Left lung (tissue), 10 donors: ENCODE measurements around the gene DMRTB1. TPM values are rescaled to one million over a fixed set of nuclear protein-coding genes. Genes with fewer than 3 reads are reported as not detected.
"Not testable (repeated sequence)": the region's sequence is repeated elsewhere in the genome, so short reads cannot be mapped to it uniquely, and the experiment has no call there.

Source experiments
- ATAC-seq: fragments of 200-7000 bp; cut with Tn5 transposase; one replicate; pipeline ENCODE4 v1.9.1; 2020; ENCODE audit warnings: moderate library complexity
- DNase-seq, 4 donors: peaks; one replicate each; pipeline ENCODE4 v3.0.0-alpha.2; 2013 to 2020
- H3K27ac ChIP-seq, 2 donors: fragments of 200-600 bp; sonication (generic) in 1 of 2; one replicate each; pipeline versions ENCODE4 v1.5.0 to v1.8.0; 2020 to 2021
- H3K27me3 ChIP-seq, 2 donors: fragments of 200-600 bp; sonication (generic) in 1 of 2; one replicate each; pipeline versions ENCODE4 v1.5.0 to v1.8.0; 2020 to 2021
- H3K36me3 ChIP-seq, 2 donors: fragments of 200-600 bp; sonication (generic) in 1 of 2; one replicate each; pipeline versions ENCODE4 v1.5.0 to v1.8.0; 2020 to 2021
- H3K4me1 ChIP-seq, 2 donors: fragments of 200-600 bp; one replicate each; pipeline ENCODE4 v1.8.0; 2021
- H3K4me3 ChIP-seq, 2 donors: fragments of 200-600 bp; sonication (generic) in 1 of 2; one replicate each; pipeline versions ENCODE4 v1.5.0 to v1.8.0; 2020 to 2021; ENCODE audit warnings: mild to moderate bottlenecking in 1 of 2
- H3K9me3 ChIP-seq, 2 donors: fragments of 200-600 bp; sonication (generic) in 1 of 2; one replicate each; pipeline versions ENCODE4 v1.5.0 to v1.8.0; 2020 to 2021
- intact Hi-C, 2 donors: fragments of 100-400 bp; cut with DNase I; formaldehyde crosslinking; loops; one replicate each; pipeline versions ENCODE4 v1.11.2 to v1.14.2; 2022
- polyA plus RNA-seq, 6 donors: library from polyadenylated mRNA; unstranded; fragments of 120-200 nt; gene quantifications; one replicate each; pipeline ENCODE4 v1.2.1, GENCODE V29; 2013; ENCODE audit not compliant: insufficient read length in 6 of 6
- total RNA-seq, 2 donors: library from RNA; stranded (reverse); fragmentation: NEBNext Ultra II Directional; extraction: Animal tissue kit (Norgen Biotek cat#: 25700); gene quantifications; one replicate each; pipeline ENCODE4 v1.2.1, GENCODE V29; 2021
- TF ChIP-seq, protein P1 (sequence below), 2 donors: fragments of 200-600 bp; sonication (generic) in 1 of 2; IDR thresholded peaks; one replicate each; pipeline versions ENCODE4 v1.5.0 to v1.8.0; 2021; ENCODE audit warnings: antibody characterized with exemption in 2 of 2
- donor health status: DM: no; HTN: yes; CAD: no.
- donor health status: DM: no; HTN: no; CAD: no.

DMRTB1 gene
- total and polyA plus RNA-seq, 8 donors, result not detected

DNA sequence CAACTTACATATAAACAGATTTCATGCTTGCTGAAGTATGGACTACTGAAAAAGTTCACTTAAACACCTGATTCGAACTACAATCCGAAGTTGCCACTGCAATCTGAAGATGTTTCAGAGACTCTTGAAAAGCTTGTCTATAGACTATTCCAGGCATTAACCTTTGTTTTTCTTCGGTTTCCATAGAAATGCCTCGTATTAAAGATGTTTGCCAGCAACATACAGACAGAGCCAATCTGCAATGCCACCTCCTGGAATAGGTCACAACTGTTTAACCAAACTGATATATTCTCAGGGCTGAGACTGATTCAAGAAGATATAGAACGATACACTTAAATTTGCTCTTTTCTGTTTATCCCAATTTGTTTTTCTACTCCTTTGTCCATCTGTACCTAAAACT lies 28.9 kb upstream of the DMRTB1 start:
- no peak overlapping the region for H3K27ac ChIP-seq

DNA sequence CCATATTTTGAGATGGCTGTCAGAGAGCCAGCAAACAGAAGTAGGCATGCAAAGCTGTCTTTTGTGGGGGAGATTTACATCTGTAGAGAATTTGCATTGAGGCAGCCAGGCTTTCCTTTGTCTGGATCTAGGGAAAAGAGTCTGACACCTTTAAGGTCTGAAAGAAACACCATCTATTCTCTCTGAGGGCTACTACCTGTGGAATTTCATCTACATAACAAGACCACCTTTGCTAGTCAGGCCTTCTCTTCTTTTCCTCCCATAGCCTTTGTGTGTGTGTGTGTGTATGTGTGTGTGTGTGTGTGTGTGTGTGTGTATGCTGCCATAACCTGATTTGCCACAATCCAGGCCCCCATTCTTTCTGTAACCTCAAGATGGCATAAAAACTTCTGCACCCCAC lies 28.4 kb upstream of the DMRTB1 start:
- no peaks in the 10 kb centered on the region for H3K4me1 ChIP-seq
- ATAC-seq, result no peak
- intact Hi-C loops, result no loop called here

More for the DNA sequence above, 28.9 kb upstream of the DMRTB1 start:
- TF ChIP-seq, protein P1, sequence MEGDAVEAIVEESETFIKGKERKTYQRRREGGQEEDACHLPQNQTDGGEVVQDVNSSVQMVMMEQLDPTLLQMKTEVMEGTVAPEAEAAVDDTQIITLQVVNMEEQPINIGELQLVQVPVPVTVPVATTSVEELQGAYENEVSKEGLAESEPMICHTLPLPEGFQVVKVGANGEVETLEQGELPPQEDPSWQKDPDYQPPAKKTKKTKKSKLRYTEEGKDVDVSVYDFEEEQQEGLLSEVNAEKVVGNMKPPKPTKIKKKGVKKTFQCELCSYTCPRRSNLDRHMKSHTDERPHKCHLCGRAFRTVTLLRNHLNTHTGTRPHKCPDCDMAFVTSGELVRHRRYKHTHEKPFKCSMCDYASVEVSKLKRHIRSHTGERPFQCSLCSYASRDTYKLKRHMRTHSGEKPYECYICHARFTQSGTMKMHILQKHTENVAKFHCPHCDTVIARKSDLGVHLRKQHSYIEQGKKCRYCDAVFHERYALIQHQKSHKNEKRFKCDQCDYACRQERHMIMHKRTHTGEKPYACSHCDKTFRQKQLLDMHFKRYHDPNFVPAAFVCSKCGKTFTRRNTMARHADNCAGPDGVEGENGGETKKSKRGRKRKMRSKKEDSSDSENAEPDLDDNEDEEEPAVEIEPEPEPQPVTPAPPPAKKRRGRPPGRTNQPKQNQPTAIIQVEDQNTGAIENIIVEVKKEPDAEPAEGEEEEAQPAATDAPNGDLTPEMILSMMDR (IDR thresholded peaks at IDR 0.05), result no peak
- DNase-seq (peak in 1 of 4 donors; percentile 16), ATAC-seq (no peak)
- intact Hi-C loops, result no loop called here
- Histone ChIP-seq H3K4me3 (no peak overlapping the region), H3K27me3 (peaks cover 0 to 10% of the 10 kb centered on the region in 2 donors), H3K36me3 (no peaks in the 10 kb centered on the region), H3K4me1 (no peaks in the 10 kb centered on the region), H3K9me3 (no peaks in the 10 kb centered on the region)

DNA sequence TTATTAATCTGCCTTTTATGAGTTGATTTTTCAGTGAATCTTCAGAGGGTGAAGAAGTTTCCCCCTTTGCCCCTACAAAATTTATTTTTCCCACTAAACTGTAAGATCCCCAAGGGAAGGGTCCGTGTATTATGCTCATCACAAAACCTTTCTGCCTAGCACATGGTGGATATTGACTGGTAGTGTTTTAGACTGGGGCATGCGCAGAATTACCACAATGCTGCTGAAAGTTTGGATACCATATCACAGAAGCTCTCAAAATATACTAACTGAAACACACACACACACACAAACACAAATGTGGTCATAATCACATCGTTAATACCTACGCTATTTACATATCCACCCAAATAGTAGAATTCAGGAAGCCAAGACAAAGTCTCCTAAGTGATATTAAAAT lies 28.0 kb upstream of the DMRTB1 start:
- TF ChIP-seq, protein P1 (IDR thresholded peaks at IDR 0.05), result no peak
- no peaks in the 10 kb centered on the region for H3K9me3 ChIP-seq
- no peak for DNase-seq
- no peak for ATAC-seq
- no peaks in the 10 kb centered on the region for H3K4me1 ChIP-seq
- no peaks in the 10 kb centered on the region for H3K36me3 ChIP-seq
- H3K27ac ChIP-seq, result no peak overlapping the region
- H3K4me3 ChIP-seq, result no peak overlapping the region
- intact Hi-C loops, result no loop called here
- H3K27me3 ChIP-seq, result peaks cover 0 to 10% of the 10 kb centered on the region in 2 donors

More for the DNA sequence above, 28.4 kb upstream of the DMRTB1 start:
- TF ChIP-seq, protein P1 (IDR thresholded peaks at IDR 0.05), result no peak
- DNase-seq, result no peak
- Histone ChIP-seq H3K27ac (no peak overlapping the region), H3K9me3 (no peaks in the 10 kb centered on the region), H3K36me3 (no peaks in the 10 kb centered on the region), H3K4me3 (no peak overlapping the region), H3K27me3 (peaks cover 0 to 10% of the 10 kb centered on the region in 2 donors)

DNA sequence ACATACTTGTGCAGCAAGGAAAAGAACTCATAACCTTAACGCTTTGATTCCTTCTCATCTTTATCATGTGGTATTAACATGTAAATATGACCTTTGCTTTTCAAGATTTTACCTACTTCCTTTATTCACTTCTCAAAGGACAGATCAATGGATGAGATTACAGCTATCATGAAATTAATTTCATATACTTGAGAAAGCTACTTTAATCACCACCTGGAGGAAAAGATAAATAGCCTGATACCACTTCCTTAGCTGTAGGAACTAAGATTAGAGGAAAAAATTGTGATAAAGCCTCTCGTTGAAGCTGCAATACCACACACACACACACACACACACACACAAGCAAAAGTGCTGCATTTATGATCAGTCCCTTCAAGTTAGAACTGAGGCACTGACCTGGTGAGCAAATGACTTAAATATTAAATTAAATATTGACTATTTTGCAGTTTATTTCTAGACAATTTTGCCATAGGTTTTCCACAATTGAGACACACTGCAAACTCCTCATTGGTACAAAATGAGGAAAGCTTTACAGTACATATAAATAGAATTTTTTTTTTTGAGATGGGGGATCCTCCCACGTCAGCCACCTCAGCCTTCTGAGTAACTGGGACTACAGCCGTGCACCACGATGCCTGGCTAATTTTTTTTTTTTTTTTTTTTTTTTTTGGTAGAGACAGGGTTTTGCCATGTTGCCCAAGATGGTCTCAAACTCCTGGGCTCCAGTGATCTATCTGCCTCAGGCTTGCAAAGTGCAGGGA lies 27.2 kb upstream of the DMRTB1 start:
- Histone ChIP-seq H3K9me3 (no peaks in the 10 kb centered on the region), H3K27ac (no peak overlapping the region), H3K36me3 (no peaks in the 10 kb centered on the region), H3K4me3 (no peak overlapping the region), H3K27me3 (peaks cover 0 to 10% of the 10 kb centered on the region in 2 donors), H3K4me1 (no peaks in the 10 kb centered on the region)
- ATAC-seq (no peak), DNase-seq (no peak)
- TF ChIP-seq, protein P1 (IDR thresholded peaks at IDR 0.05), result no peak
- intact Hi-C loops, result no loop called here

DNA sequence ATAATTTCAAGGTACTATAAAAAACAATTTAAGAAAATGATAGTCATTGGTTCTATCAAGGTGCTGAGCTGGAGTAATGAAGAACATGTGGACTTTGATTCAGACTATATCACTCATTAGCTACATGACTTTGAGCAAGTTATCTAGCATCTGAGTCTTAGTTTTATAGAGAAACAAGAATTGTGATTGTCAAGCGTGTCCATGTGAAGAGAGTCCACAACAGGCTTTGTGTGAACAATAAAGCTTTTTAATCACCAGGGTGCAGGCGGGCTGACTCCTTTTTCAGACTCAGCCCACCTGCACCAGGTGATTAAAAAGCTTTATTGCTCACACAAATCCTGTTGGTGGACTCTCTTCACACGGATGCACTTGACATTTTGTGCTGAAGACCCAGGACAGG lies 26.6 kb upstream of the DMRTB1 start:
- Histone ChIP-seq H3K4me3 (no peak overlapping the region), H3K27ac (no peak overlapping the region), H3K36me3 (no peaks in the 10 kb centered on the region), H3K9me3 (no peaks in the 10 kb centered on the region), H3K27me3 (peaks cover 0 to 10% of the 10 kb centered on the region in 2 donors), H3K4me1 (no peaks in the 10 kb centered on the region)
- no peak for ATAC-seq
- no peak for DNase-seq
- TF ChIP-seq, protein P1 (IDR thresholded peaks at IDR 0.05), result no peak
- intact Hi-C loops, result no loop called here

DNA sequence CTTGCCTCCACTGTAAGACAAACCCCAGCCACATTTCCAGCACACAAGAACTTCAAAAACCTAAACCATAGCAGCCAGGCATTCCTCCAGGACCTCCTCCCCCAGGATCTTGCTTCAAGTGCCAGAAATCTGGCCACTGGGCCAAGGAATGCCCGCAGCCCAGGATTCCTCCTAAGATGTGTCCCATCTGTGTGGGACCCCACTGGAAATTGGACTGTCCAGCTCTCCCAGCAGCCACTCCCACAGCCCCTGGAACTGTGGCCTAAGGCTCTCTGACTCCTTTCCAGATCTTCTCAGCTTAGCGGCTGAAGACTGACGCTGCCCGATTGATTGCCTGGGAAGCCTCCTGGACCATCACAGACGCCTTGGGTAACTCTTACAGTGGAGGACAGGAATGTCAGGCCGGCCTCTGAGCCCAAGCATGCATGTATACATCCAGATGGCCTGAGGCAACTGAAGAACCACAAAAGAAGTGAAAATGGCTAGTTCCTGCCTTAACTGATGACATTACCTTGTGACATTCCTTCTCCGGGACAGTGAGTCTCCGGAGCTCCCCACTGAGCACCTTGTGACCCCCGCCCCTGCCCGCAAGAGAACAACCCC lies 24.7 kb upstream of the DMRTB1 start:
- H3K4me3 ChIP-seq, H3K9me3 ChIP-seq, intact Hi-C loops, H3K27ac ChIP-seq, DNase-seq, H3K27me3 ChIP-seq, ATAC-seq, H3K4me1 ChIP-seq, H3K36me3 ChIP-seq: not testable (repeated sequence)
